Neural cell (in vitro differentiated cells): ENCODE measurements around the gene KCNT1. TPM values are rescaled to one million over a fixed set of nuclear protein-coding genes. Genes with fewer than 3 reads are reported as not detected.

Source experiments
- H2AFZ ChIP-seq: fragments of 200-600, 300-800 bp; sonication (generic), shearing (Covaris generic); 2 replicates; pipeline ENCODE4 v1.6.0; 2014; ENCODE audit warnings: low read depth, mild to moderate bottlenecking, antibody characterized with exemption, low read length, moderate library complexity
- H3F3A ChIP-seq: fragments of 200-600 bp; shearing (Covaris generic); 2 replicates; pipeline ENCODE4 v1.6.1; 2016; ENCODE audit warnings: mild to moderate bottlenecking, moderate library complexity, mixed read lengths, antibody characterized with exemption, low read length; ENCODE audit not compliant: insufficient read depth, poor library complexity, severe bottlenecking
- H3K27ac ChIP-seq: fragments of 200-600, 300-800 bp; sonication (generic), shearing (Covaris generic); 2 replicates; pipeline ENCODE4 v1.5.1; 2014; ENCODE audit warnings: mild to moderate bottlenecking, low read length, moderate library complexity
- H3K27me3 ChIP-seq: fragments of 300-800, 200-600 bp; sonication (generic), shearing (Covaris generic); 2 replicates; pipeline ENCODE4 v1.6.0; 2014; ENCODE audit warnings: mild to moderate bottlenecking, low read depth, low read length, moderate library complexity; ENCODE audit not compliant: insufficient read depth
- H3K36me3 ChIP-seq: fragments of 300-800, 200-600 bp; sonication (generic), shearing (Covaris generic); 2 replicates; pipeline ENCODE4 v1.5.1; 2014; ENCODE audit warnings: mild to moderate bottlenecking, antibody characterized with exemption, low read length, moderate library complexity; ENCODE audit not compliant: insufficient read depth
- H3K4me2 ChIP-seq: fragments of 300-800, 200-600 bp; sonication (generic), shearing (Covaris generic); 2 replicates; pipeline ENCODE4 v1.6.0; 2014; ENCODE audit warnings: mild to moderate bottlenecking, low read length
- H3K4me3 ChIP-seq: fragments of 300-800, 200-600 bp; sonication (generic), shearing (Covaris generic); 2 replicates; pipeline ENCODE4 v1.5.1; 2014; ENCODE audit warnings: mild to moderate bottlenecking, low read length, moderate library complexity
- H3K79me2 ChIP-seq: fragments of 200-600 bp; shearing (Covaris generic); replicated peaks from 2 replicates; pipeline ENCODE4 v1.6.0; 2014; ENCODE audit warnings: mild to moderate bottlenecking, low read length, moderate library complexity; ENCODE audit not compliant: insufficient read depth
- H3K9ac ChIP-seq: fragments of 300-800, 200-600 bp; sonication (generic), shearing (Covaris generic); 2 replicates; pipeline ENCODE4 v1.6.1; 2016; ENCODE audit warnings: mild to moderate bottlenecking, low read length, mixed read lengths
- H3K9me2 ChIP-seq: fragments of 200-600 bp; shearing (Covaris generic); 2 replicates; pipeline ENCODE4 v1.6.1; 2016; ENCODE audit warnings: mild to moderate bottlenecking, low read length, mixed read lengths; ENCODE audit not compliant: insufficient read depth
- H3K9me3 ChIP-seq: fragments of 200-600, 300-800 bp; sonication (generic), shearing (Covaris generic); 2 replicates; pipeline ENCODE4 v1.6.1; 2016; ENCODE audit warnings: mild to moderate bottlenecking, mixed run types, low read length, moderate library complexity, mixed read lengths
- H4K20me1 ChIP-seq: fragments of 200-600 bp; shearing (Covaris generic); 2 replicates; pipeline ENCODE4 v1.6.1; 2016; ENCODE audit warnings: mild to moderate bottlenecking, mixed run types; ENCODE audit not compliant: insufficient read depth
- EP300 ChIP-seq: fragments of 450-650 bp; conservative IDR thresholded peaks from 2 replicates; pipeline ENCODE4 v1.6.1; 2014; ENCODE audit warnings: antibody characterized with exemption, mild to moderate bottlenecking, moderate library complexity; ENCODE audit not compliant: poor library complexity, severe bottlenecking
- EZH2 ChIP-seq: fragments of 200-600, 300-800 bp; shearing (Covaris generic), sonication (generic); IDR thresholded peaks from 2 replicates; pipeline ENCODE4 v1.6.1; 2014; ENCODE audit warnings: antibody characterized with exemption, low read length, borderline replicate concordance, mild to moderate bottlenecking; ENCODE audit not compliant: insufficient read depth, poor library complexity, severe bottlenecking
- MXI1 ChIP-seq: fragments of 450-650 bp; conservative IDR thresholded peaks from 2 replicates; pipeline ENCODE4 v1.6.1; 2014; ENCODE audit warnings: antibody characterized with exemption, mild to moderate bottlenecking; ENCODE audit not compliant: poor library complexity, severe bottlenecking
- POLR2AphosphoS5 ChIP-seq: IDR thresholded peaks from 2 replicates; pipeline ENCODE4 v1.6.1; 2012
- RAD21 ChIP-seq: fragments of 450-650 bp; conservative IDR thresholded peaks from 2 replicates; pipeline ENCODE4 v1.6.1; 2014; ENCODE audit warnings: antibody characterized with exemption, mild to moderate bottlenecking, moderate library complexity
- SMC3 ChIP-seq: fragments of 450-650 bp; conservative IDR thresholded peaks from 2 replicates; pipeline ENCODE4 v1.6.1; 2014; ENCODE audit warnings: antibody characterized with exemption, mild to moderate bottlenecking, moderate library complexity; ENCODE audit not compliant: poor library complexity
- TAF1 ChIP-seq: IDR thresholded peaks from 2 replicates; pipeline ENCODE4 v1.6.1; 2012; ENCODE audit warnings: low read depth
- polyA plus RNA-seq: library from polyadenylated mRNA; depleted of rRNA; stranded (reverse); fragments of >200 nt; gene quantifications from 2 replicates; pipeline ENCODE4 v1.2.3, GENCODE V29; 2014
- TF ChIP-seq, protein P1 (sequence below): fragments of 450-650 bp; IDR thresholded peaks from 2 replicates; pipeline ENCODE4 v1.5.1; 2014; ENCODE audit warnings: antibody characterized with exemption, mild to moderate bottlenecking, moderate library complexity; ENCODE audit not compliant: poor library complexity, severe bottlenecking
- TF ChIP-seq, protein P2 (sequence below): IDR thresholded peaks from 2 replicates; pipeline ENCODE4 v1.6.1; 2012; ENCODE audit warnings: borderline replicate concordance

KCNT1 gene
- polyA plus RNA-seq, 1 donor from 2014 or later, result 0.67 TPM

DNA sequence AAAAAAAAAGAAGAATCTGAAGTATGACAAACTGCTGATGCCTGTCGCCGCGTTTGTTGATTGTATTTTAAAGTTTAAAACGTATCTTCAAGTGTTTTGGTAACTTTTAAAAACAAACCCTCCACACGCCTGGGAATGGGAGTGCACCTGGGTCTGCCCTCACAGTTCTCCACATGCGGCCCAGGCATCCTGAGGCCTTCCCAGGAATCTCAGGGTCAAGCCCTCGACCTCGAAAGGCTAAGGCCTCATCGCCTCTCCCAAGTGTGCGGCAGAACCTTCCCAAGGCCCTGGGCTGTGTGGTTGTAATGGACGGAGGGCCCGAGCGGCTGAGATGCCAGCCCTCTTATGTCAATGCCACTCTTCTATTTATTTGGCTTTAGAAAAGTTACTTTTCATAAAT lies 111.0 kb downstream of the KCNT1 start:
- Histone ChIP-seq H3K36me3 (peaks cover 10% of the 10 kb centered on the region), H2AFZ (no peak overlapping the region), H3K9me3 (no peaks in the 10 kb centered on the region), H3F3A (no peaks in the 10 kb centered on the region), H3K9me2 (no peaks in the 10 kb centered on the region), H3K27ac (no peak overlapping the region), H4K20me1 (no peaks in the 10 kb centered on the region), H3K27me3 (no peaks in the 10 kb centered on the region), H3K79me2 (no peaks in the 10 kb centered on the region), H3K4me2 (no peak overlapping the region), H3K4me3 (no peak overlapping the region), H3K9ac (no peak overlapping the region)
- TF ChIP-seq EZH2, result no peak

DNA sequence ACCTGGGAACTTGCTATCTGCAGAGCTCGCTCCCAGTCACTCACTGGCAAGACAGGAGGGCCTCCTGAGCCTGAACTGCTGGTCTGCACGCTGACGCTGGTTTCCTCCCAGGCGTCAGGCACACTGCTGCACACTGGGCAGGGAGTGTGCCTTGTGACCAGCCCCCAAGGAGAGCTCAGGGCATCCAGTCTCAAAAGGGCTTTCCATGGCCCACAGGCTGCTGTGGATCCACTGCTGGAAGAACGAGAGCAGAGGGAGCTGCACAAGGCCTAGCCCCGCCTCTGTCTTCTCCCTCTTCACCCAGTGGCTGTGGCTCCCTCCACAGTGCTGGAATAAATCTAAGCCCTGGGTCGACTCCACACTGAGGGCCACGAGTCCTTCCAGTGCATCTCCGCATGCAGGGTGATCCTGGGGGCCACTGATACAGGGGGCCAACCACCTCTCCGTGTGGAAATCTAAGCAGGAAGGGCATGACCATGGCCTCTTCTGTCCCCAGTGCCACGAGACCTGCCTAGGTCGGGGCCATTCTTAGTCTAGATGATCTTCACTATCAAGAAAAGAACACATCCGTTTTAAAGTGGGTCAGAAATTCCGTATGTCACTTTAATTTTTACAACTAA lies 111.8 kb downstream of the KCNT1 start:
- H3K36me3 ChIP-seq, result peaks cover 10% of the 10 kb centered on the region
- no peak for TF ChIP-seq EZH2
- TF ChIP-seq POLR2AphosphoS5, result peak; percentile 3
- H3K4me3 ChIP-seq, result no peak overlapping the region
- H3K79me2 ChIP-seq, result no peaks in the 10 kb centered on the region
- no peak overlapping the region for H2AFZ ChIP-seq
- H3K4me2 ChIP-seq, result no peak overlapping the region
- H3K27ac ChIP-seq, result no peak overlapping the region
- no peaks in the 10 kb centered on the region for H3K9me3 ChIP-seq
- H4K20me1 ChIP-seq, result no peaks in the 10 kb centered on the region
- no peaks in the 10 kb centered on the region for H3K9me2 ChIP-seq
- no peak overlapping the region for H3K9ac ChIP-seq
- no peaks in the 10 kb centered on the region for H3F3A ChIP-seq
- H3K27me3 ChIP-seq, result no peaks in the 10 kb centered on the region

DNA sequence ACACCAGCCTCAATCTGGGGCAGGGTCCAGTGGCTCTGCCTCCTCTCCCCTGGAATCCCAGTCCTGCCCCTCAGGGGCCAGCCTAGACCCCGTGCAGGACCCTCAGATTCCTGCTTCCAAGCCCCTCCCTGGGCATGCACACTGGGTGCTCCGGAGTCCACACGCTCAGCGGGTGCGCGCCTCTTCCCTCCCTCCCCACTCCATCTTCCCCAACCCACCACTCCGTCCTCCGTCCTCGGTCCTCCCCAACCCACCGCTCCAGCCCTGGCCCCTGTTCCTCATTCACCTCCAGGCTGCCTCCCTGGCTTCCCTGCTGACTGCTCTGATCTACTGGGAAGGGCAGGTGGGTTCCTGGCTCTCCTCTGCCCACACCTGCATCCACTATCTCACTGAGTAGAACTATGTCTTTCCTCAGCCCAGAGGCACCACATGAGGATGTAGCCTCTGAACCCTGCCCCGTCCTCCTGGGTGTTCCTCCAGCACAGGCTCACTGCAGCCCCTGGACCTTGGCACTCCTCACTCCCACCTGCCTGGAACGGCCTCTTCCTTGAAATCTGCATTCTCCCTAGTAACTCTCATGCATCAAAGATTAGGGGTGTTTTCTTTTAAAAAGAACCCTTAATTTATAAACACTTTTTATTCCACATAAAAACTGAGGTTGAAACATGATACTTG lies 112.6 kb downstream of the KCNT1 start:
- Histone ChIP-seq H3K9me2 (no peaks in the 10 kb centered on the region), H3K4me3 (no peak overlapping the region), H3K9me3 (no peaks in the 10 kb centered on the region), H3K27ac (no peak overlapping the region), H3F3A (no peaks in the 10 kb centered on the region), H3K9ac (no peak overlapping the region), H3K79me2 (no peaks in the 10 kb centered on the region), H2AFZ (no peak overlapping the region), H3K27me3 (no peaks in the 10 kb centered on the region), H4K20me1 (no peaks in the 10 kb centered on the region), H3K4me2 (no peak overlapping the region), H3K36me3 (peaks cover 10% of the 10 kb centered on the region)
- TF ChIP-seq SMC3, result no peak
- TF ChIP-seq RAD21, result no peak
- no peak for TF ChIP-seq MXI1
- no peak for TF ChIP-seq TAF1
- TF ChIP-seq, protein P1, sequence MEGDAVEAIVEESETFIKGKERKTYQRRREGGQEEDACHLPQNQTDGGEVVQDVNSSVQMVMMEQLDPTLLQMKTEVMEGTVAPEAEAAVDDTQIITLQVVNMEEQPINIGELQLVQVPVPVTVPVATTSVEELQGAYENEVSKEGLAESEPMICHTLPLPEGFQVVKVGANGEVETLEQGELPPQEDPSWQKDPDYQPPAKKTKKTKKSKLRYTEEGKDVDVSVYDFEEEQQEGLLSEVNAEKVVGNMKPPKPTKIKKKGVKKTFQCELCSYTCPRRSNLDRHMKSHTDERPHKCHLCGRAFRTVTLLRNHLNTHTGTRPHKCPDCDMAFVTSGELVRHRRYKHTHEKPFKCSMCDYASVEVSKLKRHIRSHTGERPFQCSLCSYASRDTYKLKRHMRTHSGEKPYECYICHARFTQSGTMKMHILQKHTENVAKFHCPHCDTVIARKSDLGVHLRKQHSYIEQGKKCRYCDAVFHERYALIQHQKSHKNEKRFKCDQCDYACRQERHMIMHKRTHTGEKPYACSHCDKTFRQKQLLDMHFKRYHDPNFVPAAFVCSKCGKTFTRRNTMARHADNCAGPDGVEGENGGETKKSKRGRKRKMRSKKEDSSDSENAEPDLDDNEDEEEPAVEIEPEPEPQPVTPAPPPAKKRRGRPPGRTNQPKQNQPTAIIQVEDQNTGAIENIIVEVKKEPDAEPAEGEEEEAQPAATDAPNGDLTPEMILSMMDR, result no peak
- TF ChIP-seq POLR2AphosphoS5, result no peak
- no peak for TF ChIP-seq EZH2
- TF ChIP-seq, protein P2, sequence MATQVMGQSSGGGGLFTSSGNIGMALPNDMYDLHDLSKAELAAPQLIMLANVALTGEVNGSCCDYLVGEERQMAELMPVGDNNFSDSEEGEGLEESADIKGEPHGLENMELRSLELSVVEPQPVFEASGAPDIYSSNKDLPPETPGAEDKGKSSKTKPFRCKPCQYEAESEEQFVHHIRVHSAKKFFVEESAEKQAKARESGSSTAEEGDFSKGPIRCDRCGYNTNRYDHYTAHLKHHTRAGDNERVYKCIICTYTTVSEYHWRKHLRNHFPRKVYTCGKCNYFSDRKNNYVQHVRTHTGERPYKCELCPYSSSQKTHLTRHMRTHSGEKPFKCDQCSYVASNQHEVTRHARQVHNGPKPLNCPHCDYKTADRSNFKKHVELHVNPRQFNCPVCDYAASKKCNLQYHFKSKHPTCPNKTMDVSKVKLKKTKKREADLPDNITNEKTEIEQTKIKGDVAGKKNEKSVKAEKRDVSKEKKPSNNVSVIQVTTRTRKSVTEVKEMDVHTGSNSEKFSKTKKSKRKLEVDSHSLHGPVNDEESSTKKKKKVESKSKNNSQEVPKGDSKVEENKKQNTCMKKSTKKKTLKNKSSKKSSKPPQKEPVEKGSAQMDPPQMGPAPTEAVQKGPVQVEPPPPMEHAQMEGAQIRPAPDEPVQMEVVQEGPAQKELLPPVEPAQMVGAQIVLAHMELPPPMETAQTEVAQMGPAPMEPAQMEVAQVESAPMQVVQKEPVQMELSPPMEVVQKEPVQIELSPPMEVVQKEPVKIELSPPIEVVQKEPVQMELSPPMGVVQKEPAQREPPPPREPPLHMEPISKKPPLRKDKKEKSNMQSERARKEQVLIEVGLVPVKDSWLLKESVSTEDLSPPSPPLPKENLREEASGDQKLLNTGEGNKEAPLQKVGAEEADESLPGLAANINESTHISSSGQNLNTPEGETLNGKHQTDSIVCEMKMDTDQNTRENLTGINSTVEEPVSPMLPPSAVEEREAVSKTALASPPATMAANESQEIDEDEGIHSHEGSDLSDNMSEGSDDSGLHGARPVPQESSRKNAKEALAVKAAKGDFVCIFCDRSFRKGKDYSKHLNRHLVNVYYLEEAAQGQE, result no peak
- no peak for TF ChIP-seq EP300
